Small intestine (tissue), 7 donors: ENCODE measurements around the gene NOP9. TPM values are rescaled to one million over a fixed set of nuclear protein-coding genes. Genes with fewer than 3 reads are reported as not detected.

Experiments
- DNase-seq, 2 donors: peaks; one replicate each; pipeline versions ENCODE4 v3.0.0 to v3.0.0-alpha.2; 2013
- FAIRE-seq: peaks from 2 replicates; lab custom pipeline; 2012; peaks lifted over from hg19 to GRCh38; lab: Jason Lieb, UNC
- H3K27ac ChIP-seq, 3 donors: one replicate each; pipeline ENCODE4 v1.5.1; 2013; ENCODE audit warnings: low read length in 2 of 3, mild to moderate bottlenecking in 2 of 3, control low read depth in 1 of 3, inconsistent platforms in 1 of 3, low read depth in 1 of 3, moderate library complexity in 1 of 3
- H3K27me3 ChIP-seq, 3 donors: one replicate each; pipeline ENCODE4 v1.6.1; 2013; ENCODE audit warnings: low read length in 3 of 3, inconsistent platforms in 1 of 3; ENCODE audit not compliant: control insufficient read depth in 3 of 3, insufficient read depth in 3 of 3
- H3K36me3 ChIP-seq, 3 donors: one replicate each; pipeline ENCODE4 v1.6.1; 2013; ENCODE audit warnings: low read length in 3 of 3, inconsistent platforms in 1 of 3, low read depth in 1 of 3, mild to moderate bottlenecking in 1 of 3, moderate library complexity in 1 of 3; ENCODE audit not compliant: control insufficient read depth in 3 of 3, insufficient read depth in 2 of 3
- H3K4me1 ChIP-seq, 3 donors: one replicate each; pipeline ENCODE4 v1.6.1; 2013; ENCODE audit warnings: low read length in 2 of 3, inconsistent platforms in 1 of 3, low read depth in 1 of 3, mild to moderate bottlenecking in 1 of 3, moderate library complexity in 1 of 3; ENCODE audit not compliant: control insufficient read depth in 3 of 3, insufficient read depth in 2 of 3
- H3K4me3 ChIP-seq, 3 donors: one replicate each; pipeline ENCODE4 v1.5.1; 2013; ENCODE audit warnings: low read length in 3 of 3, control low read depth in 1 of 3, inconsistent platforms in 1 of 3, low read depth in 1 of 3, mild to moderate bottlenecking in 1 of 3, moderate library complexity in 1 of 3
- H3K9me3 ChIP-seq, 2 donors: one replicate each; pipeline ENCODE4 v1.6.1; 2013; ENCODE audit warnings: low read depth in 1 of 2, low read length in 1 of 2; ENCODE audit not compliant: control insufficient read depth in 2 of 2, insufficient read depth in 1 of 2
- WGBS, 3 donors: extraction: QIAGEN DNeasy Blood & Tissue Kit; methylation state at CpG; one replicate each; pipeline ENCODE4 v1.1.7; 2013; 5-methylcytosine and 5-hydroxymethylcytosine counted together
- polyA plus RNA-seq, 4 donors: library from polyadenylated mRNA; stranded (reverse) in 3 of 4; unstranded in 1 of 4; fragments of 200-250 nt in 3 of 4; fragments of 120-200 nt in 1 of 4; gene quantifications; one replicate each; pipeline versions ENCODE4 v1.2.1 to v1.2.3, GENCODE V29; 2013
- donor health status: healthy with polysubstance abuse.
- donor health status: control.
- donor health status: control.
- donor health status: Bipolar disorder and iron deficiency.
- donor health status: healthy.

Gene NOP9
- polyA plus RNA-seq, 4 donors, result 9.7 to 22.5 (median 16.0) TPM

- FAIRE-seq (no peak), DNase-seq (no peak)
- no peaks in the 10 kb centered on the region for H3K9me3 ChIP-seq
- H3K36me3 ChIP-seq, result peaks cover 0 to 34% (median 0%) of the 10 kb centered on the region in 3 donors
- WGBS, 3 donors, result 88 to 100% (median 90%) methylated on average over 1 of the region's 1 CpG
- peak overlapping the region in 2 of 3 donors; percentile 18 to 54 for H3K4me3 ChIP-seq
- peak overlapping the region in 2 of 3 donors; percentile 74 to 83 for H3K27ac ChIP-seq
- H3K27me3 ChIP-seq, result peaks cover 0 to 22% (median 0%) of the 10 kb centered on the region in 3 donors
- H3K4me1 ChIP-seq, result peaks cover 9 to 45% (median 19%) of the 10 kb centered on the region in 3 donors
Observed at GRCh38 chr14:24311837-24312615, 12.4 kb downstream of the NOP9 start.

- peaks cover 0 to 26% (median 0%) of the 10 kb centered on the region in 3 donors for H3K36me3 ChIP-seq
- 63 to 79% (median 75%) methylated on average over 9 of the region's 9 CpGs for WGBS, 3 donors
Observed at GRCh38 chr14:24312736-24313507, 13.3 kb downstream of the NOP9 start.

GRCh38 chr14:24313913-24314312 lies 14.3 kb downstream of the NOP9 start:
- Histone ChIP-seq H3K4me1 (peaks cover 9 to 34% (median 18%) of the 10 kb centered on the region in 3 donors), H3K27ac (peak overlapping the region in 1 of 3 donors; percentile 46), H3K27me3 (peaks cover 0 to 40% (median 0%) of the 10 kb centered on the region in 3 donors), H3K36me3 (peaks cover 0 to 21% (median 0%) of the 10 kb centered on the region in 3 donors), H3K4me3 (no peak overlapping the region), H3K9me3 (no peaks in the 10 kb centered on the region)
- FAIRE-seq (no peak), DNase-seq (no peak)
- WGBS, 3 donors, result 81 to 91% (median 90%) methylated on average over 2 of the region's 2 CpGs

More at GRCh38 chr14:24312736-24313507, 13.3 kb downstream of the NOP9 start:
- Histone ChIP-seq H3K4me1 (peaks cover 9 to 38% (median 19%) of the 10 kb centered on the region in 3 donors), H3K9me3 (no peaks in the 10 kb centered on the region), H3K4me3 (no peak overlapping the region), H3K27me3 (peaks cover 0 to 31% (median 0%) of the 10 kb centered on the region in 3 donors), H3K27ac (peak overlapping the region in 2 of 3 donors; percentile 16 to 81)
- DNase-seq, result peak in 1 of 2 donors; percentile 52
- FAIRE-seq, result no peak

GRCh38 chr14:24314377-24315193 lies 14.9 kb downstream of the NOP9 start:
- Histone ChIP-seq H3K27me3 (peaks cover 0 to 44% (median 3%) of the 10 kb centered on the region in 3 donors), H3K36me3 (peaks cover 0 to 19% (median 0%) of the 10 kb centered on the region in 3 donors), H3K4me3 (no peak overlapping the region), H3K27ac (peak overlapping the region in 1 of 3 donors; percentile 76), H3K9me3 (no peaks in the 10 kb centered on the region), H3K4me1 (peaks cover 9 to 27% (median 12%) of the 10 kb centered on the region in 3 donors)
- 77 to 82% (median 80%) methylated on average over 5 of the region's 5 CpGs for WGBS, 3 donors
- FAIRE-seq (no peak), DNase-seq (no peak)

GRCh38 chr14:24315243-24315806 lies 15.7 kb downstream of the NOP9 start:
- DNase-seq (no peak), FAIRE-seq (no peak)
- H3K4me3 ChIP-seq, result no peak overlapping the region

GRCh38 chr14:24315807-24316596 lies 16.4 kb downstream of the NOP9 start:
- Histone ChIP-seq H3K27ac (peak overlapping the region in 2 of 3 donors; percentile 66 to 76), H3K27me3 (peaks cover 0 to 52% (median 3%) of the 10 kb centered on the region in 3 donors), H3K4me1 (peaks cover 5 to 15% (median 5%) of the 10 kb centered on the region in 3 donors), H3K9me3 (no peaks in the 10 kb centered on the region), H3K4me3 (no peak overlapping the region), H3K36me3 (peaks cover 0 to 14% (median 0%) of the 10 kb centered on the region in 3 donors)
- 14 to 39% (median 36%) methylated on average over 50 to 70 of the region's 70 CpGs for WGBS, 3 donors
- peak; percentile 70 to 95 for DNase-seq
- FAIRE-seq, result no peak

More at GRCh38 chr14:24315243-24315806, 15.7 kb downstream of the NOP9 start:
- Histone ChIP-seq H3K9me3 (no peaks in the 10 kb centered on the region), H3K36me3 (peaks cover 0 to 14% (median 0%) of the 10 kb centered on the region in 3 donors), H3K27ac (peak overlapping the region in 2 of 3 donors; percentile 66 to 76), H3K27me3 (peaks cover 0 to 49% (median 3%) of the 10 kb centered on the region in 3 donors), H3K4me1 (peaks cover 5 to 20% (median 9%) of the 10 kb centered on the region in 3 donors)
- WGBS, 3 donors, result 45 to 78% (median 61%) methylated on average over 10 of the region's 10 CpGs

GRCh38 chr14:24316597-24316950 lies 16.9 kb downstream of the NOP9 start:
- FAIRE-seq (no peak), DNase-seq (peak in 1 of 2 donors; percentile 31)
- Histone ChIP-seq H3K4me1 (peaks cover 4 to 11% (median 5%) of the 10 kb centered on the region in 3 donors), H3K27ac (peak overlapping the region in 2 of 3 donors; percentile 66 to 76), H3K36me3 (peaks cover 0 to 11% (median 0%) of the 10 kb centered on the region in 3 donors), H3K4me3 (no peak overlapping the region), H3K27me3 (peaks cover 0 to 52% (median 3%) of the 10 kb centered on the region in 3 donors), H3K9me3 (no peaks in the 10 kb centered on the region)
- 26 to 50% (median 40%) methylated on average over 17 to 18 of the region's 18 CpGs for WGBS, 3 donors
